HG03097 (cell line): ENCODE measurements around the gene NTRK3.
"Not testable (repeated sequence)": the region's sequence is repeated elsewhere in the genome, so short reads cannot be mapped to it uniquely, and the experiment has no call there.

Experiments used
- ATAC-seq: cut with Tn5 transposase; IDR thresholded peaks from one replicate; pipeline ENCODE4 v1.9.1; 2021; ENCODE audit not compliant: unreplicated experiment, low FRiP score

Gene NTRK3

GRCh38 chr15:87858651-87859050 lies 397.9 kb downstream of the NTRK3 start:
- ATAC-seq, result no peak

GRCh38 chr15:87851497-87851896 lies 405.0 kb downstream of the NTRK3 start:
- no peak for ATAC-seq

GRCh38 chr15:87850916-87851315 lies 405.6 kb downstream of the NTRK3 start:
- ATAC-seq, result no peak

- ATAC-seq, result no peak
Observed at GRCh38 chr15:87849181-87849580, 407.4 kb downstream of the NTRK3 start.

DNA sequence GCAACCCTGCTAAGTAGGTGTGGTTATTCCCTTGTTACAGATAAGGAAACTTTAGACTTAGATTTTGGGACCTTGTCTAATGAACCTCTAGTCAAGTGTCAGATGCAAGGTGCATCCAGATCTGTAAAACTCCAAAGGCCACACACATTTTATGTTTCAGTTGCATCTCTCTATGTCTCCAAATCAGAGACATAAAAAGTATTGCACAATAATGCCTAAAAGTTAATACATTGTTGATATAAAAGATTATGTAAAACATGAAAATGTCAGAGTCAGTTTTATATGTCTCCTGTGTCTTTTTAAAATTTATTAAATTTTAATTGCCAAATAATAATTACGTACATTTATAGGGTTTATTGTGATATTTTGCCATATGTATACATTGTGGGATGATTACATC lies 408.5 kb downstream of the NTRK3 start:
- no peak for ATAC-seq

GRCh38 chr15:87846746-87847145 lies 409.8 kb downstream of the NTRK3 start:
- no peak for ATAC-seq

DNA sequence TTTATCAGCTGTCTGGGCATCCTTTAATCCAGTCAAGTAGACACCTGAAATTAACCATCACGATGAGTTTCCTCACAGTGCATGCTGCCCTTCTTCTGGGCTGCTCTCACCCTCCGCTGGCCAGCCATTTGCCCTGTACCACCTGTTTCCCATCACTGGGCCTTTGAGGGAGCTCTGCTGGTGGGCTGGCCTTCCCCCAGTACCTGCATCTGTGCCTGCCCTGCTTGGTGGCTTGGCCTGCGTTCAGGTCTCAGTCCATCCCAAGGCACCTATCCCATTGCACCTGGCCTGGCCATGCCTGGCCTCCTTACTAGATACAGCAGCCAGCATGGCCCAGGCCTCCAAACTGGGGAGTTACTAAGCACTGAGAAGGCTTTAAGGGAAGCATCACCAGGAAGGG lies 413.2 kb downstream of the NTRK3 start:
- ATAC-seq, result no peak

DNA sequence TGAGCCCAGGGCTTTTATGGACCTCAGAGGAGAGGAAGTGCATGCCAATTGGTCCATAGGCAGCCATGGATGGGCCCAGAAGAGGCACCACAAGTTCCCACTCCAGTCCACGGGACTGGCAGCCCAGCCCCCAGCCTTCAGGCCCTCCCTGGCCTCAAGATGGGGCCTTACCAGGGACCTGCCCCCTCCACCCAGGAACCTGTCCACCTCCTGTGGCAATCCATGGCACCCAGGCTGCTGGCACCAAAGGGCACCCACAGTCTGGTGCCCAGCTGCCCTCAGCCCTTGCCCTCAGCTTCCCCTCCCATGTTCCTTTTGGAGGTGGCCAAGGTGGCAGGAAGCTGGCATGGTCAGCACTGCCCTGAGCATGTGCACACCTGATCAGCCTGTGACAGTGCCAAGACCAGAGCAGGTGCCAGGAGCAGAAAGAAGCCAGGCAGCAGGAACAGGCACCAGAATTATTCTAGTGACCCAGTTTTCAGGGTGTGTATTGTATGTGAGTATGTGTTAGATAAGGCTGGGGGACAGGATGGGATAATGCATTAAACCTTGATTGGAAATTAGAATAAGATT lies 415.0 kb downstream of the NTRK3 start:
- no peak for ATAC-seq

DNA sequence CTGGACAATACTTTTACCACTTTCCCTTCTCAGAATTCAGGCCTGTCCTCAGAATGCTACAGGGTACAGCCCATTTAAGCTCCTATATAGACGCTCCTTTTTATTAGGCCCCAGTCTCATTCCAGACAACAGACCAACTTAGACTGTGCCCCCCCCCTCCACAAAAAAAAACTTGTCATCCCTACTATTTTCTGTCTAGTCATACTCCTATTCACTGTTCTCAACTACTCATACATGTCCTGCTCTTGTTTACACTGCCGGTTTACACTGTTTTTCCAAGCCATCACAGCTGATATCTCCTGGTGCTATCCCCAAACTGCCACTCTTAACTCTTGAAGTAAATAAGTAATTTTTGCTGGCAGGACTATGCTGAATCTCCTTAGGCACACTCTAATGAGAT lies 420.7 kb downstream of the NTRK3 start:
- ATAC-seq, result not testable (repeated sequence)

DNA sequence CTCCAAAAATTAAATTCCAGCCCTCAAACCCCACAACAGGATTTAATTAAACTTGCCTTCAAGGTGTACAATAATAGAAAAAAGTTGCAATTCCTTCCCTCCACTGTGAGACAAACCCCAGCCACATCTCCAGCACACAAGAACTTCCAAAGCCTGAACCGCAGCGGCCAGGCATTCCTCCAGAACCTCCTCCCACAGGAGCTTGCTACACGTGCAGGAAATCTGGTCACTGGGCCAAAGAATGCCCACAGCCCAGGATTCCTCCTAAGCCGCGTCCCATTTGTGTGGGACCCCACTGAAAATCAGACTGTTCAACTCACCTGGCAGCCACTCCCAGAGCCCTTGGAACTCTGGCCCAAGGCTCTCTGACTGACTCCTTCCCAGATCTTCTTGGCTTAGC lies 423.2 kb downstream of the NTRK3 start:
- ATAC-seq, result not testable (repeated sequence)

DNA sequence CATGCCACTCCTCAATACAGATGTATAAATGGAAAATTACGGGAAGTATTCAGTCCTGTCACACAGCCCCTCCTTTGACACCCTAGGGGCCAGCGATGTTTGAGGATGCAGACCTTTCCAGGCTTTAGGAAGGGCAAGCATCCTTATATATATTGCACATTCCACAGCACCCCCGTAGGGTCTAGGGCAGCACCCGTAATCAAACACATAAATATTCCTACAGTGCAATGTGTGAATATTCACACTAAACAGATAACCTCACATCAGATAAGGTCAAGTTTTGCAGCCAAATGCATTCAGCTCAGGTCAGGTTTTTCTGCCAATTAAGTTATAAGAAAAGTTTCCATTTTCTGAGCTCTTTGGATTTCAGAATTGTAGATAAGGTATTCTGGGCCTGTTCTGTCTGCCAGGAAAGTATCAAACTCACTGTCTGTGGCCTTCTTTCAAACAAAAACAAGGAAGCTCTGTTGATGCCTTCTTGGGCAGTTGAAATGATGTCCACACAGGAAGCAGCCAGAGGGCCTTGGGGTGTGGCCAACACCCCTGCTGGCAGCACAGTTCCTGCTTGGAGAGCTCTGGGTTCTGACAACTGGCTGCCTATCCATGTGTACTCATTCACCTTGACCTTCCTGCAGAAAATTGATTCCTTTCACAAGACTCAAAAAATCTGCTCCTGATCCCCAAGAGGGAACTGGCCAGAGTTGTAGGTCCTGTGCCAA lies 427.0 kb downstream of the NTRK3 start:
- no peak for ATAC-seq

GRCh38 chr15:87828608-87829007 lies 427.9 kb downstream of the NTRK3 start:
- ATAC-seq, result no peak

DNA sequence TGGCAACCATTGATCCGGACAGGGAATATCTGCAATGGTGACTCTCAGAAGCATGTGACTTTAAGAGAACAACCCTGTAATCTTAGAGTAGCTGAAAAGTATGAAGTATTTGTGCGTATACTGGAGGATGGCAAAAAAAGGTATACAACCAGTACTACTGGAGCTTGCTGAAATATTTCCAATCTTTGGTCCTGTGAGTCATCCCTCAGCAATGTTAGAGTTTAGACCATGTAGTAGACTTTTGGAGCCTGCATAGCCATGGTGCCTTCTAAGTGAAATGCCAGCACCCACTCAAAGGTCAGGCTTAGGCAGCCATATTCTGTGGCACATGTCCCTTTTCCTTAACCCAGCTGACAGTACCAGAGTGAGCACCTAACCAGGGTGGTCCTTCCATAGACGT lies 429.4 kb downstream of the NTRK3 start:
- no peak for ATAC-seq

DNA sequence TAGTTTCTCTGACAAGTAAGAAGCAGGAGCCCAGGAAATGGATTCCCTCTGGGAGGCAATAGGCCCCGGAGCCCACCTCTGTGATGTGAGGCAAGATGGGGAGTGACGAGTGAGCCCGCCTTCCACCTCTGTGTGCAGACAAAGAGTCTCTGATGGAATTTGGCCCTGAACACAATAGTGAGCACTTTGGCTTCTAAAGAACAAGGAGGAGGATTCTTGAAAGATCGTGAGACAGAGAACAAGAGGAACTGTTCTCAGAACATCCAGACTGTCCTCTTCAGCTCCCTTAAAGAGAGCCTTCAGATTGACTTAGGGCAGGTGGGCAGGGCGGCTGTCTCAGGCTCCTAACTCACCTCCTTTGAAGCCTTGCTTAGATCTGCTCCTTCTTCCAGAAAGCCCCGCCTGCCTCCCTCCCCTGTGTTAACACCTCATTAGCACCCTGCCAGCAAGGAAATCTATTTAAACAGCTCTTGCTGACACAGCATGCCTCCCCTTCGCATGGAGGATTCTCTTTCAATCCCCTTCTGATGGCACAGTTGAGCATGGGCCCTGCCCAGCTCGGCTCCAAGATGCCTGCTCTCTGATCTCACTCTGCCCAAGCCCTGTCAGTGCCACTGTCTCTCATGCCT lies 430.3 kb downstream of the NTRK3 start:
- ATAC-seq, result no peak

GRCh38 chr15:87818756-87819155 lies 437.8 kb downstream of the NTRK3 start:
- no peak for ATAC-seq

DNA sequence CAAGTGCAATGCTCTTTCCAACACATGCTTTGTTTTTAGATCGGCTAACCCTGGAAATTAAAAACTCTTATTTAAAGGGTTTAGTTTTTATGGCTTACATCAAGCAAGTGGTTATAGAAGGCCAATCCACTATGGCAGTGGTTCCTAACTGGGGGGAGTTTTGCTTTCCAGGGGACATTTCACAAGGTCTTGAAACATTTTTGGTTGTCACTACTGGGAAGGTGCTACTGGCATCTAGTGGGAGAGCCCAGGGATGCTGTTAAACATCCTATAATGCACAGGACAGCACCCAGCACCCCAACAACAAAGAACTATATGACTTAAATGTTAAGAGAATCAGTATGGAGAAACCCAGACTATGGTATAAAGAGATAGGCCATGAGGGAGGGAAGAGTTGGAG lies 439.0 kb downstream of the NTRK3 start:
- ATAC-seq, result no peak

GRCh38 chr15:87816811-87817210 lies 439.7 kb downstream of the NTRK3 start:
- no peak for ATAC-seq

GRCh38 chr15:87816016-87816415 lies 440.5 kb downstream of the NTRK3 start:
- ATAC-seq, result no peak
